Inflammatory macrophage (primary cell): ENCODE measurements around the gene CEP350.

Experiments
- DNase-seq, 2 donors: peaks; one replicate each; pipeline ENCODE4 v3.0.0-alpha.2; 2020 to 2022

The CEP350 gene

DNA sequence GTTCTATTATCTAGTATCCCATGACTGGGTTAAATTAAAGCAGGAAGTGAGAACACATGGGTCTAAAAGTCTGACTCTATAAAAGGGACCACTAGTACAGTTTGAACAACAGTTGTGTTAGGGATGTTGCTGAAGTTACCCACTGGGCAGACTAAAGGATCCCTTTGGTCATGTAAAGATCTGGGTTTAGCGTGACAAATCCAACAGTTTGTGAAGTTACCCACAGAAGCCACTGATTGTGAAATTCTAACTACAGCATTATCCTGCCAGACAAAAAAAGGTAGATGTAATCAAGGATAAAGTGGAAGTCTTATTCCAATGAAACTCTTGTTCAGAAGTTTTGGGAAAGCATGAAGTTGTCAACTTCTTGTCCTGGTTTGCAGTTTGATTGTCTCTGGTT lies 205.7 kb downstream of the CEP350 start:
- DNase-seq = peak; percentile 22 to 44

DNA sequence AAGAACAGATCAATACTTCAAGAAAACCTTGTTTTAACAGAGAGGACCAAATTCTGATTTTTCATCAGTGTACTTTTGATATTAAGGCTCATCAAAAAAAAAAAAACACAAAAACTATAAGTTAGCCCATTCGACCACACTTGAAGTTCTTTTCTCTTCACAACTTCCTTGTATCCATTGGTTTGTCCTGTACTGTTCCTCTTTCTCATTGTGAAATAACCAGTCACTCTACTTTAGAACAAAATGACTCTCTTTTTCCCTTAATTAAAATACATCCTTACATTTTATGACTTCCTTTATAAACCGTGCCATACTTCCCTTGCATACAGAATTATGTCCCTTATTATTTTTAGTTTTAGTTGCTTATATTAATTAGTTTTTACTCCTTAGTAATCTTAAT lies 208.4 kb downstream of the CEP350 start:
- peak; percentile 15 to 68 for DNase-seq
